ENCODE results near the gene NOL12. TPM values are rescaled to one million over a fixed set of nuclear protein-coding genes. Genes with fewer than 3 reads are reported as not detected.

Gene NOL12
- polyA plus RNA-seq, 1 donor from 2014 or later, result 90.0 TPM

GRCh38 chr22:37657590-37658132 lies 28.5 kb upstream of the NOL12 start (continued):
- TF ChIP-seq MXI1 (conservative IDR thresholded peaks at IDR 0.05; ENCODE audit: poor library complexity, severe bottlenecking), result no peak

GRCh38 chr22:37658133-37659065 lies 27.7 kb upstream of the NOL12 start, which contains the start of gene PDXP:
Gene PDXP (plus strand): TSS chr22:37658723. CDS start chr22:37658783, 60 bp downstream.
- Histone ChIP-seq H3K79me2 (replicated peaks; ENCODE audit: insufficient read depth, low read length) (peaks cover 12% of the 10 kb centered on the region), H4K20me1 (ENCODE audit: insufficient read depth) (no peaks in the 10 kb centered on the region), H2AFZ (ENCODE audit: low read depth, low read length) (peak within 1 kb of the TSS; percentile 68), H3F3A (ENCODE audit: insufficient read depth, low read length, poor library complexity, severe bottlenecking) (peaks cover 3% of the 10 kb centered on the region), H3K27ac (ENCODE audit: low read length) (peak within 1 kb of the TSS; percentile 90), H3K9me3 (ENCODE audit: low read length) (no peaks in the 10 kb centered on the region), H3K4me2 (ENCODE audit: low read length) (peak within 1 kb of the TSS; percentile 85), H3K9me2 (ENCODE audit: insufficient read depth, low read length) (no peaks in the 10 kb centered on the region), H3K9ac (ENCODE audit: low read length) (peak within 1 kb of the TSS; percentile 75), H3K27me3 (ENCODE audit: insufficient read depth, low read depth, low read length) (no peaks in the 10 kb centered on the region), H3K4me3 (ENCODE audit: low read length) (peak within 1 kb of the TSS; percentile 93), H3K36me3 (ENCODE audit: insufficient read depth, low read length) (no peaks in the 10 kb centered on the region)
- TF ChIP-seq EP300 (conservative IDR thresholded peaks at IDR 0.05; ENCODE audit: poor library complexity, severe bottlenecking) (peak; percentile 61), MXI1 (conservative IDR thresholded peaks at IDR 0.05; ENCODE audit: poor library complexity, severe bottlenecking) (peak; percentile 90), EZH2 (IDR thresholded peaks at IDR 0.05; ENCODE audit: borderline replicate concordance, insufficient read depth, low read length, poor library complexity, severe bottlenecking) (no peak), TAF1 (IDR thresholded peaks at IDR 0.05; ENCODE audit: low read depth) (peak; percentile 81), CTCF (IDR thresholded peaks at IDR 0.05; ENCODE audit: poor library complexity, severe bottlenecking) (peak; percentile 15), RAD21 (conservative IDR thresholded peaks at IDR 0.05) (peak; percentile 32), REST (IDR thresholded peaks at IDR 0.05; ENCODE audit: borderline replicate concordance) (peak; percentile 23), POLR2AphosphoS5 (IDR thresholded peaks at IDR 0.05) (peak; percentile 78), SMC3 (conservative IDR thresholded peaks at IDR 0.05; ENCODE audit: poor library complexity) (peak; percentile 16)
